Fibroblast of gingiva (primary cell): Measurements from ENCODE around the gene ZFAND2B.

ENCODE experiments used
- DNase-seq: peaks from one replicate; pipeline ENCODE4 v3.0.0-alpha.2; 2011; ENCODE audit warnings: low read depth

ZFAND2B gene

GRCh38 chr2:219204425-219205164 lies 2.0 kb upstream of the ZFAND2B start:
- no peak for DNase-seq

- no peak for DNase-seq
These were observed 1.4 kb upstream of the ZFAND2B start for GRCh38 chr2:219205165-219205538.

- no peak for DNase-seq
These were observed 628 bp upstream of the ZFAND2B start for GRCh38 chr2:219205981-219206327.

DNA sequence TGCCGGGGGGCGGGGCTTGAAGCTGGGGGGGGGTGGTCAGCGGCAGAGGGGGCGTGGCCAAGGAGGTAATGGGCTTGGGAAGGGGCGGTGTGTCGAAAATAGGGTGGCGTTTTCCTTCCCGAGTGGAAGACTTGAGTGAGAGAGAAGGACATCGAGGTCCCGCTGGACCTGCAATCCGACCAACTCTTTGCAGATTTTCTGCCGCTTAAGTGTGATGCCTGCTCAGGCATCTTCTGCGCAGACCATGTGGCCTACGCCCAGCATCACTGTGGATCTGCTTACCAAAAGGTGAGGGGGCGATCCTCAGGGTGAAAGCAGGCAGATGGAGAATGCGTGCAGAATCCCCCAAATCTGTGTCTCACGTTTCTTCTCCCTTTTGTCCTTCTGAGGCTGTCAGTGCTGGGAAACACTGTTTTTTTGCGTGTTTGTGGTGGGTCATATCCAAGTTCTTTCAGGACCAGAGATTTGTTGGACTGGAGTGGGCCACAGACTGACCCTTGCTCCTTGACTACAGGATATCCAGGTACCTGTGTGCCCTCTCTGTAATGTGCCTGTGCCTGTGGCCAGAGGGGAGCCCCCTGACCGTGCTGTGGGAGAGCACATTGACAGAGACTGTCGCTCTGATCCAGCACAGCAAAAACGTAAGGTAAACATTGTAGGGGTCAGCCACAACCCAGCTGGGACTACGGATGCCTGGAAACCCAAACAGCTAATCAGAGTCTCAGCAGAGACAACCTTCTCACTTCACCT lies 727 bp downstream of the ZFAND2B start:
- no peak for DNase-seq

DNA sequence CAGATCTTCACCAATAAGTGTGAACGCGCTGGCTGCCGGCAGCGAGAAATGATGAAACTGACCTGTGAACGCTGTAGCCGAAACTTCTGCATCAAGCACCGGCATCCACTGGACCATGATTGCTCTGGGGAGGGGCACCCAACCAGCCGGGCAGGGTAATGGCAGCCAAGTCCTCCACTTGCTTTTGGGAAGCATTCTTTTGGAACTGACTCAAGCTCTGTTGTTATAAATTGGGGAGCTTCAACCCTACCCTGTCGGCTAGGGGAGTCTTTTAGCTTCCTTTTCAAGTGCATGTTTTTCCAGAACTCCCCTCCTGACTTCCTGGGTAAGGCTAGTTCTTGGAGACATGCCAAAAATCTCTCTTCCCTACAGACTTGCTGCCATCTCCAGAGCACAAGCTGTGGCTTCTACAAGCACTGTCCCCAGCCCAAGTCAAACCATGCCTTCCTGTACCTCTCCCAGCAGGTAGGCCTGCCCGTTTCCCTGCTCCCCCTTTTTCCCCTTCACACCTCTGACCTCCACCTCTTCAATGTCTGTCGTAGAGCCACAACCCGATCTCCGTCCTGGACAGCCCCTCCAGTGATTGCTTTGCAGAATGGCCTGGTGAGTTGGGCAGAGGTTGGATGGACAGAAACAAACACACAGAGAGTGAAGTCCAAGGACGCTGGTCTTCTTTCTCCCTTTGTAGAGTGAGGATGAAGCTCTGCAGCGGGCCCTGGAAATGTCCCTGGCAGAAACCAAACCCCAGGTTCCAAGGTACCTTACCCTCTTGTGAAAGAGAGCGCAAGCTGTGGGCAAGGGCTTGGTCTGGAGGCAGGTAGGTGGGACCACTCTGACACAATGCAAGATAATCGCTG lies 1.5 kb downstream of the ZFAND2B start:
- peak; percentile 40 for DNase-seq

DNA sequence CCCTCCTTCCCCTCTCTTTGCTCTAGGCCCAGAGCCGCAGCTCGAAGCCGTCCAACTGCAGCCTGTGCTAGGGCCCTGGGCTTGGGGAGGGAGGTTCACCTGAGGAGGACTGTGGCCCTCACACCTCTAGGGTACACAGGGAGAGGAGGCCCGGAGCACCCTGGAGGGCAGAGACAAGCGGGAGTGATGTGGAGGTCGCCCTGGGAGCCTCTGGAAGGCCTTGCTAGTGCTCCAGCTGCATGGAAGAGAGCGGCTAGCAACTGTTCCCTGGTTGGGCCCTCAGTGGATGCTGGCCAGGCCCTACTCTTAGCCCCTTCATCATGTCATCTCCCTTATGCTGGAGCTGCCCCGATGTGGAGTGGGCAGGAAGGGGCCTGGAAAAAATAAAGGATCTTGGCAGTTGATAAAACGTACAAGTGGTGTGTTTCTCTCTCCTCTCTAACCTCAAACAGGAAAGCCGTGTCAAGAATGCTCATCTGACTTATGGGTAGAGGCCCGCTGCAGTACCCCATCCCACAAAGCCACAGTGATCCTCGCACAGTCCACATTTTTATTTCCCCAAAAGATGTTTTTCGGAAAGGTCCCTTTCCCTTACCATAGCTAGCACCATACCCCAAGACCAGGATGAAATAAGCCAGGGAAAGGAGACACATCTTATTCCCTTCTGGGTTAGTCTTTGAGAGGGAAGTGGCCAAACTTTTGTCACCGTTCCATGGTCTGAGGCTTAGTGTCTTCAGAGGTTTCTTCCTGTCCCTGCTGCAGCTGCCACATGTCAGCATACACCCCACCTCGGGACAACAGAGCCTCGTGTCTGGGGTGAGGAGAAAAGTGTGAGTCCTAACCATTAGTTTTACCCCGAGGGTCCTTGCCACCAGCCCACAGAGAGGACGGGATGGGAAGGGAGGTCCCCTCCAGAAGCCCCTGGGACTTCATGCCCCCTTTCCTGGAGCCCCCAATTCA lies 2.9 kb downstream of the ZFAND2B start:
- DNase-seq, result no peak

GRCh38 chr2:219210196-219210885 lies 3.8 kb downstream of the ZFAND2B start:
- no peak for DNase-seq

- no peak for DNase-seq
These were observed 4.3 kb downstream of the ZFAND2B start for GRCh38 chr2:219210886-219211362.

DNA sequence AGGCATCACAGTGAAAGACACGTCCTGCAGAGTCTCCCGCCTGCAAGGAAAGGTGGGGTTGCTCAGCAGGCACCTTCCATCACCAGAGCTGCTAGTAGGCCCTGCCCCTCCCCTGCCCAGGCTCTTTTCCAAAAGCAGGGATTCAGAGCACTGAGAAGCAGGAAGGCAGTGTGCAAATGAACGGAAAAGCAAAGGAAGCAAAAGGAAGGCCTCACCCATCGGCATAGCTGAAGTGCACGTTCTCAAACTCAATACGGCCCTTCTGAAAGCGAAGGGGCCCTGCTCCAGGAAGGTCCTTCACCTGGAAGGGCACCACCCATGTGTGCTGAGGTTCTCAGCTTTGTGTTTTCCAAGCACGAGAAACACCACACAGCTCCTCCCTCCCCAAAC lies 6.4 kb downstream of the ZFAND2B start:
- DNase-seq, result no peak

- DNase-seq, result no peak
These were observed 7.0 kb downstream of the ZFAND2B start for GRCh38 chr2:219213486-219214071.

DNA sequence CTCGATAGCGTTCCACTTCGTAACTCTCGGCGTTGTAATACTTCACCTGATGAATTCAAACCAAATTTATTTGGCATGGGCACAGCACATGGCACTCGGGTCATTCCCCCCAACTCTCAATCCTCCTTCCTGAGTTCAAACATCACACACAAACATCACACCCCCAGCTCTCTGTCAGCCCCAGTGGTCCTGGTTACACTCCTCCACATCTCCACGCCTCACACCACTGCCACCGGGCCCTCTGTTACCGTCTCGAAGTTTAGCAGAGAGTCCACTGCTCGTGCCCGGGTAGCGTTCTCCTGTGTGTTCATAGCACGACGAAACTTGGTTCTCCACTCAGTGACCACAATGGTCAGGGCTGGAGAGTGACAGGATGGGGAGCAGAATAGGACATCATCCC lies 7.6 kb downstream of the ZFAND2B start:
- no peak for DNase-seq

GRCh38 chr2:219214786-219215185 lies 8.2 kb downstream of the ZFAND2B start:
- no peak for DNase-seq

- no peak for DNase-seq
These were observed 9.4 kb downstream of the ZFAND2B start for GRCh38 chr2:219215871-219216534.

DNA sequence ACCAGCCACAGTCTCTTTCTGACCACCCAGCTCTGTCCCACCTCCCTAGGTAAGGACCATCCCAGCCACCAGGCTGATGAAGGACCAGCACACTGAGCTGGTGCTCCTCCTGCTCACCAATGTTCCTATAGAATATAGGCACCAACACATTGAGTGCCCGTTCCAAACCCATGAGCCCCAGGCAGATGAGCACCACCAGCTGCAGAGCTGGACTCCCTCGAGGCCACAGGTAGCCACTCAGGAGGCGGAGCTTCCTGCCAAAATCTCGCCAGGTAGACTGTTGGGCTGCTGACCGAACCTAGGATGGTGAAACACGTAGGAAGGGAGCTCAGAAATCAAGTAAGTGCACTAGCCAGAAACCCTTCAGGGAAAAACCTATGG lies 9.9 kb downstream of the ZFAND2B start:
- DNase-seq, result no peak

GRCh38 chr2:219218217-219218731 lies 11.7 kb downstream of the ZFAND2B start:
- DNase-seq, result no peak

DNA sequence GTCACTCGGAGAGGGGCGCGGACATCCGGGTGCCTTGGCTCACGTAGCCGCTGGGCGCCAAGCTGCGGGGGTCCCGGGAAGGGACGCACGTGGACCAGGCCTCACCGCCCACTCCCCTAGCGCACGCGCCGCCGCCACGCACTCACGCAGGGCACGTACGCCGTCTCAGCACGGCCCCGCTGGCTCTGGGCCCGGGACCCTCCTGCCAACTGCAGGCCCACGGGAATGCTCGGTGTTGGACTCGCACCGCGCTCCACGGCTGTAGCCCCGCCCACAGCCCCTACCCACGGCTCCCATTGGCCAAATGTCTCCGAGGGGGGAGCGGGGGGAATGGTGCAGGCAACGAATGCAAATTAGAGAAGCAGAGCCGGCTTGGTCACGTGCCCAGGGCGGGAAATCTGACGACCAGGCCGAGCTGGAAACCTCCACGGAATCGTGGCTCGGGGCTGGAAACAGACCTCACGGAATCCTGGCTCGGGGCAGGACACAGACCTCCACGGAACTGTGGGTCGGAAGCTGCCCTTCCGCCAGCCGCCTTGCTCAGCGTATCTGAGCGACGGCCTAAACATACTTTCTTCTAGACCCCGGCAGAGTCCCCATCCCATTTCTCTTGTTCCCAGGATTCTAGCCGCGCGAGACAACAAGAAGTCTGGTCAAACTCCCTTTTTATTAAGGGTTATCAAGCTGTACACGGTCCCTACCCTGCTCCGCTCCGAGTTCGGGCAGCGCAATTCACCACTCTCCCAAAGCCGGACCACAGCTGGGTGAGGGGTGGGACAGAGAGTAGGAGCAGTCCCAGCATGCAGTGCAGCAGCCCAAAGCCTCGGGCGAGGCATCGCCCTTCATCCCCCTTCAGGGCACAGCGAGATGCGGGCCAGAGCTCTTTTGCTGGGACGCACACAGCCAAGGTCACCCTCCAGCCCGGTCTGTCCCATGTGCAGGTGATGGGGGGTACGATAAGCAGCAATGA lies 12.4 kb downstream of the ZFAND2B start, which contains the start of gene ABCB6:
ABCB6 (minus strand) TSS at position 227 of the 970 bp plus-strand sequence. CDS start 285 bp downstream, outside the sequence.
- DNase-seq, result peak; percentile 96

DNA sequence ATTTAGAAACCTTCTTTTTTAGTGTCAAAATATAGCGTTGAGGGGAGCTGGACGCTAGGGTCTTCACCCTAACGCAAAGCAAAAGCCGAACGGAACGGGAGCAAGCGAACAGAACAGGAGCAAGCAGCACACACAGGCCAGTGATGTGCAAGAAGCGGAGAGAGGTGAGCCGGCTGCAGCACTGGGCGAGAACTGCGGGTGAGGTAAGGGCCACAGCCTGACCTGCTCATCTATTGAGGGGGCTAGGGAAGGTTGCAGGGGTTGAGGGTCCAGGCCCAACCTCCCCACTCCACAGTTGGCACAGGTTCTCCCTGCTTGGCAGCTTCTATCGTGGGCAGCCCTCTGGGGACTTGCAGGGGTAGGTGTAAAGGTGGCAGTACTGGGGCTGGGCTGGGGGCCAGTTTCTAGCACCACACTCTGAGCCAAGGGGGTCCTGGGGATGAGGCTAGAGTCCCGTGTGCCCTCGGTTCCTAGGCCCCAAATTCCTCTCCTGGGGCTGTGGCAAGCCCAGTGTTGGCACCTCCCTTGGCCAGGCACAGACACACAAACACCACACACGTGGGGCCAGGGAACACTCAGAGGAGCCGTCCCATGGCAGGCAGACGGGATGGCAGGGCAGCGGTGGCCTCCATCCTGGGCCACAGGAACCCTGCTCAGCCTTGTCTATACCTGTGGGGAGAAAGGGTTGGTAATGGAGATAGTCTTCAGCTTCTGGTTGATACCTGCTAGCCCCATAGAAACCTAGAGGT lies 13.4 kb downstream of the ZFAND2B start:
- DNase-seq, result no peak
